Trophoblast cell (in vitro differentiated cells and primary cell): ENCODE data around the gene TOX2.

Source experiments
- DNase-seq, 2 donors: peaks; one replicate each; pipeline ENCODE4 v3.0.0-alpha.2; 2016
- H2AFZ ChIP-seq: 2 replicates; pipeline ENCODE4 v1.6.1; 2013; ENCODE audit warnings: low read length, moderate library complexity, mild to moderate bottlenecking; ENCODE audit not compliant: insufficient read depth, poor library complexity
- H2AK5ac ChIP-seq: 2 replicates; pipeline ENCODE4 v1.6.1; 2013; ENCODE audit warnings: mild to moderate bottlenecking, low read length
- H2BK120ac ChIP-seq: 2 replicates; pipeline ENCODE4 v1.6.1; 2013; ENCODE audit warnings: low read length, mild to moderate bottlenecking, moderate library complexity; ENCODE audit not compliant: insufficient read depth, poor library complexity
- H2BK12ac ChIP-seq: 2 replicates; pipeline ENCODE4 v1.6.1; 2013; ENCODE audit warnings: mild to moderate bottlenecking, low read length, moderate library complexity
- H2BK5ac ChIP-seq: 2 replicates; pipeline ENCODE4 v1.6.1; 2013; ENCODE audit warnings: low read length, low read depth, moderate library complexity, mild to moderate bottlenecking; ENCODE audit not compliant: poor library complexity
- H3K14ac ChIP-seq: 2 replicates; pipeline ENCODE4 v1.6.1; 2013; ENCODE audit warnings: mild to moderate bottlenecking, low read length
- H3K18ac ChIP-seq: 2 replicates; pipeline ENCODE4 v1.6.1; 2013; ENCODE audit warnings: mild to moderate bottlenecking, low read length
- H3K23ac ChIP-seq: 2 replicates; pipeline ENCODE4 v1.6.1; 2013; ENCODE audit warnings: low read length
- H3K27ac ChIP-seq: 2 replicates; pipeline ENCODE4 v1.5.1; 2013; ENCODE audit warnings: low read depth, mild to moderate bottlenecking, inconsistent platforms, low read length, moderate library complexity
- H3K27me3 ChIP-seq: 2 replicates; pipeline ENCODE4 v1.6.1; 2013; ENCODE audit warnings: inconsistent platforms, mild to moderate bottlenecking, low read length, moderate library complexity; ENCODE audit not compliant: insufficient read depth
- H3K36me3 ChIP-seq, 2 experiments: 1 replicate in 1 of 2; 2 replicates in 1 of 2; pipeline ENCODE4 v1.6.1; 2013; ENCODE audit warnings: low read length in 2 of 2, mild to moderate bottlenecking in 2 of 2, moderate library complexity in 1 of 2; ENCODE audit not compliant: insufficient read depth in 2 of 2, control insufficient read depth in 1 of 2
- H3K4ac ChIP-seq: 2 replicates; pipeline ENCODE4 v1.6.1; 2013; ENCODE audit warnings: low read depth, mild to moderate bottlenecking, low read length, moderate library complexity
- H3K4me1 ChIP-seq, 2 experiments: 1 replicate in 1 of 2; 2 replicates in 1 of 2; pipeline ENCODE4 v1.6.1; 2013; ENCODE audit warnings: low read length in 2 of 2, mild to moderate bottlenecking in 2 of 2, moderate library complexity in 1 of 2; ENCODE audit not compliant: insufficient read depth in 2 of 2, control insufficient read depth in 1 of 2
- H3K4me2 ChIP-seq: 2 replicates; pipeline ENCODE4 v1.6.1; 2013; ENCODE audit warnings: inconsistent platforms, mild to moderate bottlenecking, low read length, moderate library complexity
- H3K4me3 ChIP-seq: 2 replicates; pipeline ENCODE4 v1.5.1; 2013; ENCODE audit warnings: mild to moderate bottlenecking, low read depth, low read length, inconsistent platforms
- H3K79me1 ChIP-seq: one replicate; pipeline ENCODE4 v1.6.1; 2013; ENCODE audit warnings: low read length
- H3K79me2 ChIP-seq: 2 replicates; pipeline ENCODE4 v1.6.1; 2013; ENCODE audit warnings: low read length, mild to moderate bottlenecking; ENCODE audit not compliant: control insufficient read depth, insufficient read depth, poor library complexity
- H3K9ac ChIP-seq: 2 replicates; pipeline ENCODE4 v1.6.1; 2013; ENCODE audit warnings: mild to moderate bottlenecking, low read length
- H3K9me3 ChIP-seq: 2 replicates; pipeline ENCODE4 v1.6.1; 2013; ENCODE audit warnings: low read depth, mild to moderate bottlenecking, control low read depth, inconsistent platforms, low read length; ENCODE audit not compliant: insufficient read depth
- H4K12ac ChIP-seq: 2 replicates; pipeline ENCODE4 v1.6.1; 2013; ENCODE audit warnings: low read depth, mild to moderate bottlenecking, low read length, moderate library complexity
- H4K8ac ChIP-seq: 2 replicates; pipeline ENCODE4 v1.6.1; 2013; ENCODE audit warnings: low read depth, mild to moderate bottlenecking, low read length, moderate library complexity
- H4K91ac ChIP-seq: one replicate; pipeline ENCODE4 v1.6.1; 2013; ENCODE audit warnings: low read depth, mild to moderate bottlenecking, low read length, moderate library complexity
- WGBS: extraction: QIAGEN DNeasy Blood & Tissue Kit; methylation state at CpG from one replicate; pipeline ENCODE4 v1.1.7; 2013; ENCODE audit warnings: missing lambda C conversion rate; ENCODE audit not compliant: insufficient read length, insufficient coverage; ENCODE audit errors: extremely low coverage; 5-methylcytosine and 5-hydroxymethylcytosine counted together

Gene TOX2

DNA sequence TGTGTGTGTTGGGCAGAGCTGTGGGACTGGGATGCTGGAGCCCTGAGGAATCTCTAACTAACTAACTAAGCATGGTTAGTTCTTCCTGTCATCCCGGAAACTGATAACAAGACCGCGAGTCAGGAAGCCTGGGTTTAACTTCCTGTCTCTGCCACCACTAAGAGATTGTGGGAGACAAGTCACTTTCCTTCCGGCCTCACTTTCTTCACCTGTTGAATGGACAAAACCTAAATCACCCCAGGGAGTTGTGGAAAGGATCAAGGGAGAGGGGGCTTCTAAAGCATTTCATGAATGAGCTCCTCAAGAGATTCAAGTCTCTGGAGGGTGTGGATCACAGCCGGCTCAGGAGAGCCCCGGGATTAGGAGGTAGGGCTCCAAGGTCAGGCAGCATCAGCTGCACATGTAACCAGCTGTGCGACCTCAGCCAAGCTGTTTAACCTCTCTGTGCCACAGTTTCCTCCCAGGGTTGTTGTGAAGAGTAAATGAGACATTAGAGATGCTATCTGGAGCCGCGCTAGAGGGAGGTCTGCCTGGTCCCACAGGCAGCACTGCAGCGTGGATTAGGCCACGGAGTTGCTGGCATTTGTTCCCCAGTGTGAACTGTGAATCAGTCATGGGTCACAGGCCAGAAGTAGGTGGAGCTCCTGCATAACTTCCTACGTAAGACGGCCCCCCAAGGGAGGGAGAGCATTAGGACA lies 105.1 kb downstream of the TOX2 start:
- Histone ChIP-seq H3K14ac (no peak overlapping the region), H3K9ac (no peak overlapping the region), H3K4me2 (no peak overlapping the region), H3K36me3 (no peaks in the 10 kb centered on the region), H3K18ac (no peak overlapping the region), H2BK12ac (no peak overlapping the region), H3K4me1 (no peaks in the 10 kb centered on the region), H3K79me1 (no peaks in the 10 kb centered on the region), H3K79me2 (no peaks in the 10 kb centered on the region), H2AK5ac (no peak overlapping the region), H3K27ac (no peak overlapping the region), H3K9me3 (peaks cover 4% of the 10 kb centered on the region), H2BK120ac (no peak overlapping the region), H3K4me3 (no peak overlapping the region), H4K12ac (no peak overlapping the region), H4K8ac (no peak overlapping the region), H2BK5ac (no peak overlapping the region), H3K27me3 (no peaks in the 10 kb centered on the region), H3K23ac (no peak overlapping the region), H2AFZ (peak overlapping the region; percentile 12), H4K91ac (no peak overlapping the region), H3K4ac (no peak overlapping the region)
- no peak for DNase-seq
- no CpG with 5 or more reads among the region's 13 CpGs for WGBS

DNA sequence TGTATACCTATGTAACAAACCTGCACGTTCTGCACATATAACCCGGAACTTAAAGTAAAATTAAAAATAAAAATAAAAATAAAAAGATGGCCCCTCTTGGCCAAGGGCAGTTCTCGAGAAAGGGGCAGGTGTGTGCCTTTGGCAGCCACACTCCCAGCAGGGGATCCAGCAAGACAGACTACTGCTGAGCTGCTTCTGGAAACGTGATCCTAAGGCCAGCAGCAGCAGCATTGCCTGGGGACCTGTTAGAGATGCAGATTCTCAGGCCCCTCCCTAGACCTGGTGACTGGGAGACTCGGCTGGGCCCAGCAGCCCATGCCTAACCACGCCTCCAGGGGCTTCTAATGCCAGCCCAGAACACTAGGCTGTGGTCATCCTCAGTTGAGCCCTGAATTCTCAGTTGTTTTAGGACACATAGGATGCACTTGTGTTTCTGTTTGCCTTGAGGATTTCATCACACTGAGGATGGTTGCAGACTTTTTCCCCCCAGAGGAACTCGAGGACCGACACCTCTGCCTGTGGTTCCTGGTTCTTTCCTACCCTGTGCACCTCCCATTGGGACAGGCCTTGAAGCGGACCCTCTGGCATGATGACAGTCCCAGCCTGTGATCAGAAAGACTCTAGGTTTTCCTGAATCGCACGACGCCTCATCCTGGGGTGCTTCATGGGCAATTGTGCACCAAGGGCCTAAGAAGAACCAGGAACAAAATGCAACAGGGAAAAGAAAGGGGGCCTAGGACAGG lies 105.9 kb downstream of the TOX2 start:
- H3K9ac ChIP-seq = no peak overlapping the region
- H4K8ac ChIP-seq = no peak overlapping the region
- H3K36me3 ChIP-seq = no peaks in the 10 kb centered on the region
- no peak overlapping the region for H2AFZ ChIP-seq
- no peak overlapping the region for H2BK12ac ChIP-seq
- H3K27me3 ChIP-seq = no peaks in the 10 kb centered on the region
- H4K91ac ChIP-seq = no peak overlapping the region
- H3K4ac ChIP-seq = no peak overlapping the region
- H2AK5ac ChIP-seq = no peak overlapping the region
- H2BK5ac ChIP-seq = no peak overlapping the region
- no peak overlapping the region for H3K4me3 ChIP-seq
- no peak overlapping the region for H3K4me2 ChIP-seq
- H3K4me1 ChIP-seq = no peaks in the 10 kb centered on the region
- WGBS = no CpG with 5 or more reads among the region's 12 CpGs
- H3K23ac ChIP-seq = no peak overlapping the region
- H3K18ac ChIP-seq = no peak overlapping the region
- H2BK120ac ChIP-seq = no peak overlapping the region
- DNase-seq = no peak
- no peak overlapping the region for H4K12ac ChIP-seq
- H3K9me3 ChIP-seq = peaks cover 4% of the 10 kb centered on the region
- H3K14ac ChIP-seq = no peak overlapping the region
- no peak overlapping the region for H3K27ac ChIP-seq
- H3K79me1 ChIP-seq = no peaks in the 10 kb centered on the region
- H3K79me2 ChIP-seq = no peaks in the 10 kb centered on the region

DNA sequence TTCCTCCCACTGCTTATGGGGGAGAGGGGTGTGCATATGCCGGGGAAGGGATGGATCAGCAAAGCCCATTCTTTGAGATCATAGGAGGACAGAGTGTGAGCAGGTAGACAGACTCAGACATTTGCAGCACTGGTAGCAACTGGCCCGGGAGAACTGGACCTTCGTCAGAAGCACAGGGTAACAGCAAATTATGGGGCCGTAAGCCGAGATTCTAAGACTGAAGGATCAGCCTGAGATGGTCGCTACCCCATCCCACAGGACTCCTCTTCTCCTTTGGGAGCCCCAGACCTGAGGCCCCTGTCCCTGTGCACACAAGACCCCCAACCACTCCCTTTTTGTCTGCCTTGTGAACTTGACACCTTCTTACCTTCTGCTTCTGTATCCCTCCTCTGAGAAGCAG lies 106.5 kb downstream of the TOX2 start:
- H3K14ac ChIP-seq = no peak overlapping the region
- H2BK5ac ChIP-seq = no peak overlapping the region
- no peak for DNase-seq
- H3K4me2 ChIP-seq = no peak overlapping the region
- H3K4me1 ChIP-seq = no peaks in the 10 kb centered on the region
- H3K79me1 ChIP-seq = no peaks in the 10 kb centered on the region
- no peak overlapping the region for H3K18ac ChIP-seq
- no peak overlapping the region for H3K23ac ChIP-seq
- no peak overlapping the region for H3K27ac ChIP-seq
- H3K9ac ChIP-seq = no peak overlapping the region
- no peaks in the 10 kb centered on the region for H3K27me3 ChIP-seq
- no peak overlapping the region for H3K4ac ChIP-seq
- no peak overlapping the region for H4K8ac ChIP-seq
- H2BK120ac ChIP-seq = no peak overlapping the region
- H3K36me3 ChIP-seq = no peaks in the 10 kb centered on the region
- H4K12ac ChIP-seq = no peak overlapping the region
- no CpG with 5 or more reads among the region's 6 CpGs for WGBS
- no peak overlapping the region for H2AK5ac ChIP-seq
- H3K79me2 ChIP-seq = no peaks in the 10 kb centered on the region
- H3K9me3 ChIP-seq = peaks cover 4% of the 10 kb centered on the region
- H2BK12ac ChIP-seq = no peak overlapping the region
- H4K91ac ChIP-seq = no peak overlapping the region
- no peak overlapping the region for H2AFZ ChIP-seq
- H3K4me3 ChIP-seq = no peak overlapping the region

DNA sequence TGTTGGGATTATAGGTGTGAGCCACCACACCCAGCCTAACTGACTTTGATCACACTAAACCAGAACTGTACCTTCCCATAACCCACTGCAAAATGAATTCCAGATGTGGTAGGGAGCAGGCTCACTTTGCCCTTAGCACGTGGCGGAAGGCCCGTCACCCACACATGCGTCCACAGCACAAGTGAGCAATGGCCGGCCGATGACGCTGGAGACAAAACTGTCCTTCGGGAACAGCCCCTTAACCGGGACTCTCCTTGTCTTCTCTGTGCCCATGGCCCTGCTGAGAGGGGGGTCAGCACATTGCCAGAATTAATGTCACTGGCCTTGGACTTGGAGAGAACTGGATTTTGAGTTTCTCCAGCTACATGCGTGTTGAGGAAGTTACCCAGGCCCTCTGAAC lies 107.2 kb downstream of the TOX2 start:
- Histone ChIP-seq H3K27ac (no peak overlapping the region), H3K9ac (no peak overlapping the region), H3K4me1 (no peaks in the 10 kb centered on the region), H3K9me3 (peaks cover 4% of the 10 kb centered on the region), H4K8ac (no peak overlapping the region), H2BK5ac (no peak overlapping the region), H3K14ac (no peak overlapping the region), H3K18ac (no peak overlapping the region), H3K79me2 (no peaks in the 10 kb centered on the region), H4K91ac (no peak overlapping the region), H2AK5ac (no peak overlapping the region), H3K4me2 (no peak overlapping the region), H3K79me1 (no peaks in the 10 kb centered on the region), H3K4me3 (no peak overlapping the region), H2AFZ (no peak overlapping the region), H4K12ac (no peak overlapping the region), H3K4ac (no peak overlapping the region), H2BK120ac (no peak overlapping the region), H3K27me3 (no peaks in the 10 kb centered on the region), H2BK12ac (no peak overlapping the region), H3K23ac (no peak overlapping the region), H3K36me3 (no peaks in the 10 kb centered on the region)
- DNase-seq = no peak
- no CpG with 5 or more reads among the region's 10 CpGs for WGBS
